NCI-H446 treated with DMSO at 0.1 percent for 48 hours (cell line): ENCODE results near the gene RABEP1.
"Not testable (repeated sequence)": the region's sequence is repeated elsewhere in the genome, so short reads cannot be mapped to it uniquely, and the experiment has no call there.

Experiments used
- DNase-seq: peaks from one replicate; lab custom pipeline; 2025; lab: John Stamatoyannopoulos, UW

Gene RABEP1

GRCh38 chr17:5281814-5282641 lies at the start of gene RABEP1:
TSS of gene RABEP1 (plus strand) at chr17:5282284. CDS start at chr17:5282487, 203 bp downstream.
- peak; percentile 63 for DNase-seq

- not testable (repeated sequence) for DNase-seq
Measured at GRCh38 chr17:5233492-5233891, 48.6 kb upstream of the RABEP1 start.

GRCh38 chr17:5234645-5235576 lies 47.2 kb upstream of the RABEP1 start, which contains the start of gene SCIMP:
TSS of gene SCIMP (minus strand) at chr17:5234860. CDS start at chr17:5234755, 105 bp downstream.
- DNase-seq: no peak

DNA sequence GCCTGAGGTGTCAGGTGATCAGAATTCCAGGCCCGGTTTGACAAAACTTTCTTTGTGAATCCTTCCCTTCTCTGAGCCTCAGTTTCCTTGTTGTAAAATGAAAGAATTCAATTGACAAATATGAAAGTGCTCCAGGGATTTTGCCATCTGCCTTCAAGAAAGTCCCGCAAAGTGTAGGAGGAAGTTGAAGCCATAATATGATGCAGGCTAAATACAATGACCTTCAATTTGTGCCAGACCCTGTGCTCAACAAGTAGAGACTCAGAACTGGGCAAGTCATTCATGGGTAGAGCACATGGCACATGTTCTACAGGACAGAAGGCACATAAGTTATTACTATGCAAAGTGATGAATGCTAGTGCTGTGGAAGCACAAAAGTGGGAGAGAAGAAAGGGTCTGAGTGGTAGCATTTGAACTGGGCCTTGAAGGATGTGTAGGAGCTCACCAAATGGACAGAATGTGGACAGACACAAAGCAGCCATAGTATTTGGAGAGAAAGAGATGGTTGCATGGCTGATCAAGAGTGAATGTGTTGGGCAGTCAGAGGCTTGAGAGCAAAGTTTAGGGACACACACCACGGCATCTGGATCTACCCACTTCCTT lies 45.0 kb upstream of the RABEP1 start:
- no peak for DNase-seq

DNA sequence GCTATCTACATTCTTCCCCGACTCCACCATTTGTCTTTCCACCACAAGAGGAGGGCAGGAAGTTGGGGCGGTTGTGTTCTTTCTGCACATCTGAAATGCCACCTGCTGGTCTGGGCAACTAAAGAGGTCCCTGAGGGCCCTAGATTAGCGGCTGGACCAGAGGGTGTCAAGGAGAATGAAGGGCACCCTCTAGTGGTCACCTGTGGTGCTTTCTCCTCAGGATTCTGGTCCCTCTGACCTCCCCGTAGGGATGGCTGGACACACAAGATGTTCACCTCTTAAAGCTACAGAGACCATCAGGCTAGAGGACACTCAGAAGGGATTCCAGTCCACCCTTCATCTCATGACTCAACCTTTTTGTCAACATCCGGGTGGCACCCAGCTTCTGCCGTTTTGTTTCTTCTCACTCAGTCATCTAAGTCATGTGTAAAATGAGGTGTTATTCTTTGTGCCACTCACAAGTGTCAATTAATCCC lies 44.5 kb upstream of the RABEP1 start:
- no peak for DNase-seq

- no peak for DNase-seq
Measured at GRCh38 chr17:5238333-5238732, 43.8 kb upstream of the RABEP1 start.

- not testable (repeated sequence) for DNase-seq
Measured at GRCh38 chr17:5239769-5240168, 42.3 kb upstream of the RABEP1 start.

DNA sequence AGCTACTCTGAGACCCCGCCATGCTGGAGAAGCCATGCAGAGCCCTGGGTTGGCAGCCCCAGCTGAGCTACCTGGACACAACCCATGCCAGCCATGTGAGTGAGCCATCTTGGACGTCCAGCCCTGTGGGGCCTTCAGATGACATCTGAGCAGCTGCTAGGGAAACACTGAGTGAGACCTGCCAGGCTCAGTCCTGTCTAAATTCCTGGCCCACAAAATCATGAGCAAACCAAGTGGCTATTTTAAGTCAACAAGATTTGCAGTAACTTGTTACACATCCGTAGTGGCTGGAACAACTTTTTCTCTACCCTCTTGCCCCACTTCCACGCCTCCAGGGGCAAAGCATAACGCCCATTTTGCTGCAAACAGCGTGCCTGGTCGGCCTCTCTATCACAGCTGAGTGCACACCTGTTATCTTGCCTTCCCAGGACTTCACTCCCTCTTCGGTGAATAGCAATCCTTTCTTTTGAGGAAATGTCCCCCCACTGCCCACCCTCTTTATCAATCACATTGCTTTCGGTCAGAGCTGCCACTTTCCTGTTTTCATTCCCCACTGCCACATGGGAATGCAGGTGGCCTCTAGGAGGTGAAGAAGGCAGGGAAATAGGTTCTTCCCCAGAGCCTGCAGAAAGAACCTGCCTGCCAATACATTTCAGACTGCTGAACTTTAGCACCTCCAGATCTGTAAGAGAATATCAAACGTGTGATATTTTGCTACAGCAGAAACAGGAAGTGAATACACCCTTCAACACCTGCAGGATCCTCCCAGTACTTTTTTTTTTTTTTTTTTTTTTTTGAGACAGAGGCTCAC lies 40.0 kb upstream of the RABEP1 start:
- no peak for DNase-seq

GRCh38 chr17:5247621-5248020 lies 34.5 kb upstream of the RABEP1 start:
- DNase-seq: no peak

GRCh38 chr17:5248821-5249479 lies 33.1 kb upstream of the RABEP1 start:
- no peak for DNase-seq

GRCh38 chr17:5249615-5250014 lies 32.5 kb upstream of the RABEP1 start:
- DNase-seq: peak; percentile 64

- no peak for DNase-seq
Measured at GRCh38 chr17:5254414-5254813, 27.7 kb upstream of the RABEP1 start.

DNA sequence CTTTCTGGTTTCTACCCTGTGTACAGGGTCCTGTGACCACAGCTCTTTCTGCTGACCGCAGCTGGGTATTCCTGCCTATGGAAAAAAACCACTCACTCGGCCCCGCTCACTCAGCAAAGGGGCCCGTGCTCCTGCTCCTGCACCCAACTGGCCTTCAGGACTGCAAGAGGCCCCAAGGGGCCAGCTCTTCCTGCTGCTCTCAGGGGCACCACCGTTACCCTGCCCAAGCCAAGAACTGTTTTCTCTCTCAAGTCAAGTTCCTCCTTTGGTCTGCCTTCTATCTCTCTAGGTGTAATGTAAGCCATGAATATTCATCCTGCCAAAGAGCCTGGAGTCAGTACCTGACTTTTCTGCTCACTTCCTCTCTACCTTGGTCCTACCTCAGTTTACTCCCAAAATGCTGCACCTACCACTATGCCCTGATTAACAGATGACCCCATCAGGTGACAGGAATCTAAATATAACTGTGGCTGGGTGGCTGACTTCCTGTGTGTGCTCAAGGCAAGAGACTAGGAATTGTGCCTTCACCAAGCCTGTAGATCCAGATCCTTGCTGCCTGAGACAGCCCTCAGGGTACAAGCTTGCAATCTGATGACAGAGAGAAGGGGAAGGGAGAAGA lies 27.1 kb upstream of the RABEP1 start:
- DNase-seq: no peak

- DNase-seq: no peak
Measured at GRCh38 chr17:5257124-5257523, 25.0 kb upstream of the RABEP1 start.

DNA sequence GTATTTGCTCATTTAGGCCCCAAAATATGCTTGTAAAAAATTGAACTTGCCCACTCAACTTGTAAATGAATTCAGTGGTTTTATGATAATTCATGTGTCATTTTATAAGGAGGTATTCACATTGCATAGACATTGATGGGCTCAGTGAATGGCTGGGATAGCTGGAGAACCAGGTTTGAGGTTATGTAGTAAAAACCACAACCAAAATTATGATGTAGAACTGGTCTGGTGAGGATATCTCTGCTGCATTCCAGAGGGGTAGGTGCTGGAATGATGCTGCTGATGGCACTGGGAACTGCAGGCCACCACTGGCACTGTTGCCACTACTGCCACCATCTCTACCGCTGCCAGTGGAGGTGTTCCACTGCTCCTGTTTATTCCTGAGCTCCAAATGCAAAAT lies 21.5 kb upstream of the RABEP1 start:
- no peak for DNase-seq

- no peak for DNase-seq
Measured at GRCh38 chr17:5262416-5262991, 19.6 kb upstream of the RABEP1 start.

DNA sequence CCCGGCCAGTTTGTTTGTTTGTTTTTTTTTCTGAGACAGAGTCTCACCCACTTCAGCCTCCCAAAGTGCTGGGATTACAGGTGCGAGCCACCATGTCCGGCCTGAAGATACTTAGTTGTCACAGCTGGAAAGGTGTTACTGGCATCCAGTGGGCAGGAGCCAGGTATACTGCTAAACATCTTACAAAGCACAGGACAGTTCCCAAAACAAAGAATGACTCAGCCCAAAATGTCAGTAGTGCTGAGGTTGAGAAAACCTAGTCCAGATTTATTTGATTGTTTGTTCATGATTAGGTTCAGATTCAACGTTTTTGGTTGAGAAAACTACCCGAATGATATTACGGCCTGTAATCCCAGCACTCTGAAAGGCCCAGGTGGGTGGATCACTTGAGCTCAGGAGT lies 18.6 kb upstream of the RABEP1 start:
- DNase-seq: no peak

DNA sequence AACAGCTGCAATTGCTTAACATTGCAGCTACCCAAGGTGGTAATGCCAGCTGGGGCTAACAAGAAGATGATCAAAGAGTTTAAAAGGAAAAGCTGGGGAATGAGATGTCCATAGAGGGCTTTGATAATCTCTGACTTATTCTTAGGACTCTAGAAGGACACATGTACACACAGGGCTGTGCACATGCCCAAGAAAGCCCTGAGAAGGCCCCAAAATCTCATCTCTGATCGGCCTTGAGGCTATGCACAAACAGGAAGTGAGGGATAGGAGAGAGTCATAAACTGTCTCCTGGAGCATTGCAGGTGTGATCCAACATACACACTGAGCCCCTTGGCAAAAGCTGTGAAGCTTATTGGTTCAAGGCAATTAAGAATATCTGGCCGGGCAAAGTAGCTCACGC lies 17.2 kb upstream of the RABEP1 start:
- no peak for DNase-seq

DNA sequence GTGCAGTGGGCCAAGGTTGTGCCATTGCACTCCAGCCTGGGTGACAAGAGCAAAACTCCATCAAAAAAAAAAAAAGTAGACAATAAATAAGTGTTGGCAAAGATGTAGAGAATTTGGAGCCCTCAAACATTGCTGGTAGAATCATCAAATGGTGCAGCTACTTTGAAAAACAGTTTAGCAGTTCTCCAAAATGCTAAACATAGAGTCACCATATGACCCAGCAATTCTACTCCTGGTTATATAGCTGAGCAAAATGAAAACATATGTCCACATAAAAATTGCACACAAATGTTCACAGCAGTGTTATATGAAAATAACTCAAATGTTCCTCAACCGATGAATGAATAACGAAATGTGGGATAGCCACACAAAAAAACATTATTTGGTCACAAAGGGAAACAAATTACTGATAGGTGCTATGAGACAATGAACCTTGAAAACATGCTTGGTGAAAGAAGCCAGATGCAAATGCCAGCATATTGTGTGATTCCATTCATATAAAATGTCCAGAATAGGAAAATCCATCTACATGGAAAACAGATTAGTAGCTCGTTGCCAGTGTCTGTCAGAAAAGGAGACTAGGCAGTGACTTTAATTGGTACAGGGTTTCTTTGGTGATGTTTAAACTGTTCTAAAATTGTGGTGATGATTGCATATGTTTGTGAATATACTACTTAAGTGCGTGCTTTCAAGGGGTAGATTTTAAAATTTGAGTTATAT lies 12.7 kb upstream of the RABEP1 start:
- DNase-seq: no peak
